ENCODE data around the gene SESTD1. TPM values are rescaled to one million over a fixed set of nuclear protein-coding genes. Genes with fewer than 3 reads are reported as not detected.

The SESTD1 gene
- total and polyA plus RNA-seq, 2 experiments from 2014 or later = 12.6 to 21.6 TPM

- Histone ChIP-seq H4K20me1 (replicated peaks; ENCODE audit: insufficient read depth) (no peaks in the 10 kb centered on the region), H3K27ac (ENCODE audit: low read depth) (no peak overlapping the region), H3F3A (replicated peaks; ENCODE audit: low read depth) (no peaks in the 10 kb centered on the region), H3K36me3 (ENCODE audit: insufficient read depth) (no peaks in the 10 kb centered on the region), H3K79me2 (replicated peaks; ENCODE audit: insufficient read depth) (peaks cover 42% of the 10 kb centered on the region), H3K27me3 (ENCODE audit: insufficient read depth) (no peaks in the 10 kb centered on the region), H3K4me3 (no peak overlapping the region), H2AFZ (no peak overlapping the region), H3K4me1 (ENCODE audit: insufficient read depth) (peaks cover 24% of the 10 kb centered on the region), H3K4me2 (no peak overlapping the region), H3K9me2 (ENCODE audit: insufficient read depth) (no peaks in the 10 kb centered on the region)
- Mint-ChIP-seq H3K9me3 (peaks cover 5% of the 10 kb centered on the region; the same call in 2 of the 3 replicates), H3K4me3 (no peak overlapping the region), H3K27me3 (ENCODE audit: insufficient read depth, low read depth, poor library complexity) (no peaks in the 10 kb centered on the region), H3K36me3 (ENCODE audit: low read depth) (peaks cover 5% of the 10 kb centered on the region; the same call in 2 of the 3 replicates), H3K27ac (no peak overlapping the region), H3K4me1 (peaks cover 24% of the 10 kb centered on the region)
- DNase-seq (ENCODE audit: low spot score) (no peak), ATAC-seq (no peak)
- TF ChIP-seq REST (IDR thresholded peaks at IDR 0.05; ENCODE audit: unreplicated experiment) = no peak
- no peak for TF ChIP-seq EZH2phosphoT487 (IDR thresholded peaks at IDR 0.05; ENCODE audit: unreplicated experiment)
- no peak for TF ChIP-seq ETS1 (IDR thresholded peaks at IDR 0.05)
- no peak for TF ChIP-seq NANOG (IDR thresholded peaks at IDR 0.05; ENCODE audit: borderline replicate concordance)
- no peak for TF ChIP-seq JUNB (IDR thresholded peaks at IDR 0.05; ENCODE audit: unreplicated experiment)
- TF ChIP-seq ZNF114 (CRISPR knock-in tag; IDR thresholded peaks at IDR 0.05) = no peak
- TF ChIP-seq ZNF331 (CRISPR knock-in tag; IDR thresholded peaks at IDR 0.05; ENCODE audit: low read depth) = no peak
- no peak for TF ChIP-seq POLR2AphosphoS5 (IDR thresholded peaks at IDR 0.05; ENCODE audit: low read depth)
- no peak for TF ChIP-seq CTCF (conservative IDR thresholded peaks at IDR 0.05; ENCODE audit: low read depth in 2 of 2)
- TF ChIP-seq CREB1 (CRISPR knock-in tag; IDR thresholded peaks at IDR 0.05; ENCODE audit: low read depth) = no peak
- TF ChIP-seq ZNF462 (CRISPR knock-in tag; IDR thresholded peaks at IDR 0.05) = no peak
- TF ChIP-seq EZH2 (IDR thresholded peaks at IDR 0.05; ENCODE audit: low read depth, unreplicated experiment) = no peak
- no peak for TF ChIP-seq STAT1 (IDR thresholded peaks at IDR 0.05; ENCODE audit: unreplicated experiment)
Observed at GRCh38 chr2:179237209-179237946, 27.3 kb downstream of the SESTD1 start.
